H9 (cell line): Measurements from ENCODE around the gene MANSC4. TPM values are rescaled to one million over a fixed set of nuclear protein-coding genes. Genes with fewer than 3 reads are reported as not detected.
A peak's percentile ranks its signal among the peaks of the same experiment; 100 is the strongest.

Experiments
- DNase-seq: peaks from one replicate; pipeline ENCODE4 v3.0.0-alpha.2; 2017
- H2AFZ ChIP-seq: one replicate; pipeline ENCODE4 v1.6.1; 2013; ENCODE audit warnings: mild to moderate bottlenecking, low read length, control low read depth, moderate library complexity
- H2AK5ac ChIP-seq: 2 replicates; pipeline ENCODE4 v1.6.1; 2013; ENCODE audit warnings: low read length, control low read depth, mixed read lengths; ENCODE audit not compliant: insufficient read length
- H2BK120ac ChIP-seq: one replicate; pipeline ENCODE4 v1.6.1; 2013; ENCODE audit warnings: low read depth, mild to moderate bottlenecking, low read length, control low read depth, inconsistent platforms; ENCODE audit not compliant: poor library complexity, severe bottlenecking
- H2BK12ac ChIP-seq: 2 replicates; pipeline ENCODE4 v1.6.1; 2013; ENCODE audit warnings: low read length, control low read depth, mixed read lengths, low read depth; ENCODE audit not compliant: insufficient read length
- H2BK15ac ChIP-seq: 2 replicates; pipeline ENCODE4 v1.6.1; 2013; ENCODE audit warnings: low read depth, low read length, control low read depth
- H2BK20ac ChIP-seq: one replicate; pipeline ENCODE4 v1.6.1; 2013; ENCODE audit warnings: low read depth, mild to moderate bottlenecking, low read length, control low read depth, inconsistent platforms; ENCODE audit not compliant: poor library complexity, severe bottlenecking
- H2BK5ac ChIP-seq: 2 replicates; pipeline ENCODE4 v1.6.1; 2013; ENCODE audit warnings: low read length, control low read depth, mixed read lengths; ENCODE audit not compliant: insufficient read length
- H3K14ac ChIP-seq: 2 replicates; pipeline ENCODE4 v1.6.1; 2013; ENCODE audit warnings: low read length, control low read depth; ENCODE audit not compliant: insufficient read depth
- H3K18ac ChIP-seq: 2 replicates; pipeline ENCODE4 v1.6.1; 2013; ENCODE audit warnings: low read depth, mild to moderate bottlenecking, mixed read lengths, low read length, control low read depth; ENCODE audit not compliant: insufficient read length
- H3K23ac ChIP-seq: 2 replicates; pipeline ENCODE4 v1.6.1; 2013; ENCODE audit warnings: low read length, control low read depth, mixed read lengths, low read depth; ENCODE audit not compliant: insufficient read length
- H3K23me2 ChIP-seq: 2 replicates; pipeline ENCODE4 v1.6.1; 2013; ENCODE audit warnings: low read depth, mild to moderate bottlenecking, mixed read lengths, low read length, control low read depth; ENCODE audit not compliant: insufficient read length, poor library complexity, severe bottlenecking
- H3K27ac ChIP-seq: 2 replicates; pipeline ENCODE4 v1.5.1; 2013; ENCODE audit warnings: low read length, control low read depth, mixed read lengths, low read depth; ENCODE audit not compliant: insufficient read length
- H3K27me3 ChIP-seq: 2 replicates; pipeline ENCODE4 v1.6.1; 2013; ENCODE audit warnings: low read length, control low read depth, inconsistent platforms; ENCODE audit not compliant: insufficient read depth
- H3K4ac ChIP-seq: 2 replicates; pipeline ENCODE4 v1.6.1; 2013; ENCODE audit warnings: low read depth, mild to moderate bottlenecking, control low read depth, inconsistent platforms, low read length, moderate library complexity
- H3K4me1 ChIP-seq: 2 replicates; pipeline ENCODE4 v1.6.1; 2013; ENCODE audit warnings: low read length, control low read depth, inconsistent platforms; ENCODE audit not compliant: insufficient read depth
- H3K4me2 ChIP-seq: 2 replicates; pipeline ENCODE4 v1.6.1; 2013; ENCODE audit warnings: low read length, control low read depth, mixed read lengths; ENCODE audit not compliant: insufficient read length, insufficient read depth
- H3K56ac ChIP-seq: 2 replicates; pipeline ENCODE4 v1.6.1; 2013; ENCODE audit warnings: low read depth, mild to moderate bottlenecking, mixed read lengths, low read length, control low read depth; ENCODE audit not compliant: insufficient read length
- H3K79me1 ChIP-seq: 2 replicates; pipeline ENCODE4 v1.6.1; 2013; ENCODE audit warnings: low read depth, mild to moderate bottlenecking, moderate library complexity, low read length, control low read depth, inconsistent platforms; ENCODE audit not compliant: insufficient read depth, poor library complexity, severe bottlenecking
- H3K79me2 ChIP-seq: 2 replicates; pipeline ENCODE4 v1.6.1; 2013; ENCODE audit warnings: low read length, control low read depth, inconsistent platforms; ENCODE audit not compliant: insufficient read depth
- H3K9ac ChIP-seq: 2 replicates; pipeline ENCODE4 v1.6.1; 2013; ENCODE audit warnings: low read length, control low read depth, mixed read lengths; ENCODE audit not compliant: insufficient read length; ENCODE audit errors: extremely low read depth
- H3K9me3 ChIP-seq: one replicate; pipeline ENCODE4 v1.6.1; 2013; ENCODE audit warnings: low read depth, low read length, inconsistent platforms; ENCODE audit not compliant: control insufficient read depth
- H3T11ph ChIP-seq: one replicate; pipeline ENCODE4 v1.6.1; 2013; ENCODE audit warnings: mild to moderate bottlenecking, low read length, control low read depth, inconsistent platforms
- H4K20me1 ChIP-seq: one replicate; pipeline ENCODE4 v1.6.1; 2013; ENCODE audit not compliant: control insufficient read depth, insufficient read length, insufficient read depth
- H4K5ac ChIP-seq: 2 replicates; pipeline ENCODE4 v1.6.1; 2013; ENCODE audit warnings: low read depth, mild to moderate bottlenecking, mixed read lengths, low read length, control low read depth; ENCODE audit not compliant: insufficient read length
- H4K8ac ChIP-seq: replicated peaks from 2 replicates; pipeline ENCODE4 v1.6.1; 2013; ENCODE audit warnings: low read length, control low read depth, mixed read lengths, low read depth; ENCODE audit not compliant: insufficient read length
- H4K91ac ChIP-seq: 2 replicates; pipeline ENCODE4 v1.6.1; 2013; ENCODE audit warnings: low read depth, mild to moderate bottlenecking, moderate library complexity, mixed read lengths, low read length, control low read depth; ENCODE audit not compliant: insufficient read length
- H3K27ac Mint-ChIP-seq, 3 experiments: 2 replicates in 2 of 3; 3 replicates in 1 of 3; pipeline ENCODE4 v1.8.0; 2020 to 2021; ENCODE audit warnings: mixed read lengths in 3 of 3, mild to moderate bottlenecking in 1 of 3, moderate library complexity in 1 of 3
- H3K27me3 Mint-ChIP-seq: 2 replicates; pipeline ENCODE4 v1.8.0; 2021; ENCODE audit warnings: low read depth, mild to moderate bottlenecking, moderate library complexity, mixed read lengths
- H3K36me3 Mint-ChIP-seq, 3 experiments: 2 replicates in 2 of 3; 3 replicates in 1 of 3; pipeline ENCODE4 v1.8.0; 2020 to 2021; ENCODE audit warnings: low read depth in 3 of 3, mixed read lengths in 3 of 3; ENCODE audit not compliant: insufficient read depth in 1 of 3
- H3K4me1 Mint-ChIP-seq, 2 experiments: 2 replicates each; pipeline ENCODE4 v1.8.0; 2020; ENCODE audit warnings: mixed read lengths in 2 of 2
- H3K4me3 Mint-ChIP-seq, 2 experiments: 2 replicates in 1 of 2; 3 replicates in 1 of 2; pipeline ENCODE4 v1.8.0; 2020 to 2021; ENCODE audit warnings: mild to moderate bottlenecking in 2 of 2, mixed read lengths in 2 of 2, moderate library complexity in 1 of 2
- H3K9me3 Mint-ChIP-seq, 2 experiments: 2 replicates in 1 of 2; 3 replicates in 1 of 2; pipeline ENCODE4 v1.8.0; 2020; ENCODE audit warnings: mild to moderate bottlenecking in 2 of 2, mixed read lengths in 2 of 2, moderate library complexity in 1 of 2
- WGBS: extraction: QIAGEN DNeasy Blood & Tissue Kit; methylation state at CpG from one replicate; pipeline ENCODE4 v1.1.7; 2013; ENCODE audit warnings: missing lambda C conversion rate, low lambda C conversion rate, mixed read lengths; ENCODE audit not compliant: insufficient read length; ENCODE audit errors: extremely low coverage; 5-methylcytosine and 5-hydroxymethylcytosine counted together
- total RNA-seq: library from RNA; stranded (reverse); gene quantifications from 2 replicates; pipeline ENCODE4 v1.2.1, GENCODE V29; 2021
- TF ChIP-seq, protein P1 (sequence below): fragments of 200-600 bp; sonication (generic); conservative IDR thresholded peaks from 3 replicates; pipeline ENCODE4 v1.8.0; 2021; ENCODE audit warnings: antibody characterized with exemption, mild to moderate bottlenecking

The MANSC4 gene
- total RNA-seq, 1 experiment from 2014 or later: not detected

DNA sequence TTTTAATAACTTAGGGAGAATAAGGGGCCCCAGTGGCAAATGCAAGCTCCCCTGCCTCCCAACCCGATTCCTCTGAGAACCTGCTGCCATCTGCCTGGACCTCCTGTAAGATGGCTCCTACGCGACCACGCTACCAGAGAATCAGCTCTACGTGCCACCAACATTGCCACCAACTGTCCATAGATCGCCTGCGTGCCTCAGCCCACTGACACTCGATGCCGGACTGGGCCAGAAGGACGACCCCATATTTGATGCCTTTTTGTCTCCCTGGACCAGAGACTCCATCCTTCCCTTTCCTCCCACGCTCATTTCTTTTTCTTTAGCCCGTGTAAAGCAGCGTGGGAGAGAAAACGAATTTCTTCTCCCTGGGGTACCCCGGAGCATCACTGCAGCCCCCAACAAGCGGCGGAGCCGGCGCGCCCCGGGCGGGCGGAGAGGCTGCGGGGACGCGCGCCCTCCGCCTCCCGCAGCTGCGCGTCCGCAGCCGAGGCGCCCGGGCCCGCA lies 568 bp downstream of the MANSC4 start:
- no CpG with 5 or more reads among the region's 36 CpGs for WGBS
- H3K79me2 ChIP-seq: peaks cover 6% of the 10 kb centered on the region; the same call in 1 of the 2 replicates
- peak overlapping the region; percentile 80 for H3K18ac ChIP-seq
- H3K9me3 Mint-ChIP-seq: no peaks in the 10 kb centered on the region
- no peaks in the 10 kb centered on the region for H4K20me1 ChIP-seq
- H3K9me3 ChIP-seq: no peaks in the 10 kb centered on the region
- H3K27ac Mint-ChIP-seq: peak overlapping the region; percentile 28 to 94 (median 91)
- H3K23me2 ChIP-seq: peaks cover 11% of the 10 kb centered on the region
- H2BK20ac ChIP-seq: no peak overlapping the region
- H3K23ac ChIP-seq: no peak overlapping the region
- no peak overlapping the region for H2BK12ac ChIP-seq
- H3K4me1 Mint-ChIP-seq: peaks cover 33% of the 10 kb centered on the region in 2 experiments
- H2BK5ac ChIP-seq: no peak overlapping the region
- no peak overlapping the region for H3K27ac ChIP-seq
- H3K4me1 ChIP-seq: peaks cover 3% of the 10 kb centered on the region; the same call in 1 of the 2 replicates
- H2AK5ac ChIP-seq: no peak overlapping the region
- peaks cover 2 to 21% (median 6%) of the 10 kb centered on the region in 3 experiments; a peak in 6 of 7 replicates for H3K36me3 Mint-ChIP-seq
- no peak overlapping the region for H3T11ph ChIP-seq
- H2BK15ac ChIP-seq: no peak overlapping the region
- peak overlapping the region; percentile 41 for H4K5ac ChIP-seq
- no peak overlapping the region for H4K91ac ChIP-seq
- peak overlapping the region; percentile 58 for H3K4me2 ChIP-seq
- H3K79me1 ChIP-seq: no peaks in the 10 kb centered on the region
- H3K27me3 ChIP-seq: no peaks in the 10 kb centered on the region
- no peak overlapping the region for H3K56ac ChIP-seq
- H2AFZ ChIP-seq: peak overlapping the region; percentile 5
- H3K27me3 Mint-ChIP-seq: no peaks in the 10 kb centered on the region; the same call in 1 of the 2 replicates
- TF ChIP-seq, protein P1, sequence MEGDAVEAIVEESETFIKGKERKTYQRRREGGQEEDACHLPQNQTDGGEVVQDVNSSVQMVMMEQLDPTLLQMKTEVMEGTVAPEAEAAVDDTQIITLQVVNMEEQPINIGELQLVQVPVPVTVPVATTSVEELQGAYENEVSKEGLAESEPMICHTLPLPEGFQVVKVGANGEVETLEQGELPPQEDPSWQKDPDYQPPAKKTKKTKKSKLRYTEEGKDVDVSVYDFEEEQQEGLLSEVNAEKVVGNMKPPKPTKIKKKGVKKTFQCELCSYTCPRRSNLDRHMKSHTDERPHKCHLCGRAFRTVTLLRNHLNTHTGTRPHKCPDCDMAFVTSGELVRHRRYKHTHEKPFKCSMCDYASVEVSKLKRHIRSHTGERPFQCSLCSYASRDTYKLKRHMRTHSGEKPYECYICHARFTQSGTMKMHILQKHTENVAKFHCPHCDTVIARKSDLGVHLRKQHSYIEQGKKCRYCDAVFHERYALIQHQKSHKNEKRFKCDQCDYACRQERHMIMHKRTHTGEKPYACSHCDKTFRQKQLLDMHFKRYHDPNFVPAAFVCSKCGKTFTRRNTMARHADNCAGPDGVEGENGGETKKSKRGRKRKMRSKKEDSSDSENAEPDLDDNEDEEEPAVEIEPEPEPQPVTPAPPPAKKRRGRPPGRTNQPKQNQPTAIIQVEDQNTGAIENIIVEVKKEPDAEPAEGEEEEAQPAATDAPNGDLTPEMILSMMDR: no peak
- H4K8ac ChIP-seq: no peak overlapping the region
- H3K9ac ChIP-seq: peak overlapping the region; percentile 54
- peak overlapping the region; percentile 81 to 87 for H3K4me3 Mint-ChIP-seq
- peak overlapping the region; percentile 53 for H3K14ac ChIP-seq
- H3K4ac ChIP-seq: no peak overlapping the region
- H2BK120ac ChIP-seq: no peak overlapping the region
- peak; percentile 52 for DNase-seq
